Ovary (tissue), 9 donors: ENCODE results near the gene FOXK2. TPM values are rescaled to one million over a fixed set of nuclear protein-coding genes. Genes with fewer than 3 reads are reported as not detected.
A peak's percentile ranks its signal among the peaks of the same experiment; 100 is the strongest.

Experiments used
- DNase-seq, 5 donors: peaks; one replicate each; pipeline ENCODE4 v3.0.0-alpha.2; 2019 to 2020
- H3K27ac ChIP-seq, 2 donors: fragments of 200-600 bp; one replicate each; pipeline versions ENCODE4 v1.5.1 to v1.8.0; 2019 to 2022
- H3K27me3 ChIP-seq: fragments of 200-600 bp; one replicate; pipeline ENCODE4 v1.8.0; 2022
- H3K36me3 ChIP-seq: fragments of 200-600 bp; sonication (generic); one replicate; pipeline ENCODE4 v1.5.1; 2019
- H3K4me1 ChIP-seq: one replicate; pipeline ENCODE4 v1.8.1; 2013; ENCODE audit warnings: mild to moderate bottlenecking, moderate library complexity; ENCODE audit not compliant: insufficient read depth
- H3K4me3 ChIP-seq: fragments of 200-600 bp; sonication (generic); one replicate; pipeline ENCODE4 v1.5.1; 2017
- H3K9me3 ChIP-seq, 2 donors: fragments of 200-600 bp in 1 of 2; sonication (generic) in 1 of 2; one replicate each; pipeline versions ENCODE4 v1.5.1 to v1.8.1; 2013 to 2019; ENCODE audit warnings: mild to moderate bottlenecking in 1 of 2, moderate library complexity in 1 of 2
- CTCF ChIP-seq, 3 donors: fragments of 450-650 bp in 2 of 3; fragments of 200-600 bp in 1 of 3; IDR thresholded peaks; one replicate each; pipeline versions ENCODE4 v1.5.1 to v1.8.0; 2016 to 2022; ENCODE audit warnings: antibody characterized with exemption in 3 of 3, mild to moderate bottlenecking in 1 of 3
- EP300 ChIP-seq: sonication (generic); formaldehyde crosslinking; IDR thresholded peaks from one replicate; pipeline ENCODE4 v1.6.1; 2017; ENCODE audit warnings: antibody characterized with exemption
- POLR2A ChIP-seq: fragments of 450-650 bp; IDR thresholded peaks from one replicate; pipeline ENCODE4 v1.6.1; 2017; ENCODE audit warnings: antibody characterized with exemption, mild to moderate bottlenecking, moderate library complexity
- WGBS, 3 donors: extraction: QIAGEN DNeasy Blood & Tissue Kit in 1 of 3; methylation state at CpG; one replicate each; pipeline versions ENCODE4 v1.1.5 to v1.1.7; 2013 to 2017; 5-methylcytosine and 5-hydroxymethylcytosine counted together
- intact Hi-C, 4 donors: fragments of 100-400 bp; cut with DNase I; formaldehyde crosslinking; loops; one replicate each; pipeline versions ENCODE4 v1.11.0 to v1.15.1; 2022 to 2023
- polyA plus RNA-seq, 2 donors: library from polyadenylated mRNA; stranded (reverse); fragments of 200-250 nt in 1 of 2; fragments of 350-450 nt in 1 of 2; fragmentation: Illumina TruSeq in 1 of 2; extraction: RNeasy Lipid Tissue Mini Kit (QIAGEN cat#74804) in 1 of 2; gene quantifications; one replicate each; pipeline ENCODE4 v1.2.3, GENCODE V29; 2013 to 2014
- total RNA-seq, 7 donors: library from RNA; depleted of rRNA in 2 of 7; stranded (reverse); fragments of >200 nt in 2 of 7; fragmentation: NEBNext Ultra II Directional in 3 of 7; extraction: Animal tissue kit (Norgen Biotek cat#: 25700) in 3 of 7; gene quantifications; one replicate each; pipeline versions ENCODE4 v1.1.0 to v1.2.4, GENCODE V29; 2016 to 2023
- donor health status: DM: no; HTN: no; CAD: no; lungs with moderate emphysema.
- donor health status: DM: no; HTN: no; CAD: no.
- donor health status: Bipolar disorder and iron deficiency.
- donor health status: DM: yes; HTN: yes; CAD: no.
- donor health status: DM: no; HTN: no; CAD: no.
- donor health status: DM: yes; HTN: yes; CAD: no.

FOXK2 gene
- total and polyA plus RNA-seq, 9 donors: 19.1 to 67.6 (median 43.0) TPM

- DNase-seq: no peak
- intact Hi-C loops: no loop called here
- no peak for TF ChIP-seq EP300
- TF ChIP-seq POLR2A: no peak
- TF ChIP-seq CTCF (IDR thresholded peaks at IDR 0.05): no peak
- Histone ChIP-seq H3K4me3 (no peak overlapping the region), H3K9me3 (no peaks in the 10 kb centered on the region), H3K27me3 (no peaks in the 10 kb centered on the region), H3K27ac (no peak overlapping the region), H3K4me1 (peaks cover 8% of the 10 kb centered on the region), H3K36me3 (no peaks in the 10 kb centered on the region)
- WGBS, 3 donors: 85 to 88% (median 85%) methylated on average over 15 of the region's 15 CpGs
Observed at GRCh38 chr17:82623707-82624106, 104.2 kb downstream of the FOXK2 start.

GRCh38 chr17:82627405-82627804, 107.9 kb downstream of the FOXK2 start:
- Histone ChIP-seq H3K4me3 (no peak overlapping the region), H3K4me1 (peaks cover 11% of the 10 kb centered on the region), H3K36me3 (no peaks in the 10 kb centered on the region), H3K27ac (peak overlapping the region in 1 of 2 donors; percentile 62), H3K9me3 (no peaks in the 10 kb centered on the region), H3K27me3 (no peaks in the 10 kb centered on the region)
- intact Hi-C loops: no loop called here
- TF ChIP-seq CTCF (IDR thresholded peaks at IDR 0.05) (no peak), POLR2A (no peak), EP300 (no peak)
- DNase-seq: peak in 1 of 5 donors; percentile 50
- 78 to 89% (median 79%) methylated on average over 21 of the region's 21 CpGs for WGBS, 3 donors

- TF ChIP-seq POLR2A (no peak), CTCF (IDR thresholded peaks at IDR 0.05) (no peak), EP300 (no peak)
- WGBS, 3 donors: 59 to 69% (median 68%) methylated on average over 8 of the region's 8 CpGs
- no peak overlapping the region for H3K4me3 ChIP-seq
- DNase-seq: no peak
- no peaks in the 10 kb centered on the region for H3K9me3 ChIP-seq
- H3K36me3 ChIP-seq: no peaks in the 10 kb centered on the region
- no peak overlapping the region for H3K27ac ChIP-seq
- no peaks in the 10 kb centered on the region for H3K27me3 ChIP-seq
- H3K4me1 ChIP-seq: peaks cover 15% of the 10 kb centered on the region
- intact Hi-C loops: no loop called here
Observed at GRCh38 chr17:82629748-82630147, 110.2 kb downstream of the FOXK2 start.

DNA sequence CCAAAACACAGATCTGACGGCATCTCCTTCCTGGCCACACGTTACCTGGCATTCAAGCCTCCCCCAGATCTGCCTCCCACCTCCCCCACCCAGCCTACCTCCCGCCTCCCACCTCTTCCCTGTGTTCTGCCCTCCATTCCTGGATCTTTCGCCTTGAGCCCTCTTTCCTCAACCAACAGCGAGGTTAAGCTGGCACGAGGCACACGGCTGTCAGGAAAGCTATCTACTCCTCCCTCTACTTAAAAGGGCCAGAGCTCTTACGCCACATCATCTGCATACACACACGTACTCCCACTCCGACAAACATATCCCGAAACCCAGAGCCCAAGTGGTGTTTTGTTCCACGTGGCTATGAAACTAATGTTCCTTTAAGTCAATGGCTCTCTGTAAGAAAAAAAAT, 110.7 kb downstream of the FOXK2 start:
- Histone ChIP-seq H3K9me3 (no peaks in the 10 kb centered on the region), H3K27ac (no peak overlapping the region), H3K36me3 (no peaks in the 10 kb centered on the region), H3K4me1 (peaks cover 15% of the 10 kb centered on the region), H3K27me3 (no peaks in the 10 kb centered on the region), H3K4me3 (no peak overlapping the region)
- no peak for DNase-seq
- TF ChIP-seq POLR2A (no peak), EP300 (no peak), CTCF (IDR thresholded peaks at IDR 0.05) (no peak)
- 76 to 81% (median 79%) methylated on average over 12 of the region's 12 CpGs for WGBS, 3 donors
- intact Hi-C loops: no loop called here
